PC-3 (cell line): Measurements from ENCODE around the gene SAMD4A. TPM values are rescaled to one million over a fixed set of nuclear protein-coding genes. Genes with fewer than 3 reads are reported as not detected.

Experiments
- ATAC-seq: fragments of 200-7000 bp; cut with Tn5 transposase; 2 replicates; pipeline ENCODE4 v1.9.1; 2020; ENCODE audit warnings: mild to moderate bottlenecking, moderate library complexity
- BruUV-seq: library from RNA; stranded (reverse); fragments of 400-500 nt; replicated peaks from 2 replicates; lab custom pipeline; 2021; lab: Mats Ljungman, UMichigan
- CTCF ChIA-PET: fragments of 300-600 bp; sonication (Branson Sonifier 250); formaldehyde crosslinking; loops from one replicate; lab custom pipeline; 2022; ENCODE audit warnings: antibody characterized with exemption; lab: Charles Lee
- POLR2A ChIA-PET: fragments of 300-600 bp; sonication (Branson Sonifier 250); formaldehyde crosslinking; loops from one replicate; lab custom pipeline; 2022; ENCODE audit warnings: antibody characterized with exemption; ENCODE audit not compliant: unreplicated experiment; lab: Charles Lee
- DNase-seq: peaks from one replicate; pipeline ENCODE4 v3.0.0-alpha.2; 2015
- H2AFZ ChIP-seq: fragments of 300-600 bp; sonication (generic); 2 replicates; pipeline ENCODE4 v1.6.0; 2016; ENCODE audit warnings: antibody characterized with exemption, low read length
- H3F3A ChIP-seq: fragments of 300-600 bp; sonication (generic); one replicate; pipeline ENCODE4 v1.6.0; 2017; ENCODE audit warnings: antibody characterized with exemption, low read length, control low read depth, mild to moderate bottlenecking; ENCODE audit not compliant: unreplicated experiment
- H3K27ac ChIP-seq: fragments of 300-600 bp; sonication (generic); 2 replicates; pipeline ENCODE4 v1.5.1; 2016; ENCODE audit warnings: mild to moderate bottlenecking, low read length
- H3K27me3 ChIP-seq: fragments of 300-600 bp; sonication (generic); 2 replicates; pipeline ENCODE4 v1.6.1; 2016; ENCODE audit warnings: low read length, mixed read lengths
- H3K36me3 ChIP-seq: fragments of 300-600 bp; sonication (generic); 2 replicates; pipeline ENCODE4 v1.6.1; 2016; ENCODE audit warnings: low read depth, mixed run types, low read length, mixed read lengths
- H3K4me1 ChIP-seq: fragments of 300-600 bp; sonication (generic); 2 replicates; pipeline ENCODE4 v1.5.1; 2016; ENCODE audit warnings: low read length; ENCODE audit not compliant: insufficient read depth
- H3K4me2 ChIP-seq: fragments of 300-600 bp; sonication (generic); 2 replicates; pipeline ENCODE4 v1.6.0; 2016; ENCODE audit warnings: low read length
- H3K4me3 ChIP-seq: fragments of 300-600 bp; sonication (generic); 2 replicates; pipeline ENCODE4 v1.5.1; 2016; ENCODE audit warnings: mild to moderate bottlenecking, low read length, mixed read lengths
- H3K79me2 ChIP-seq: fragments of 300-600 bp; sonication (generic); 2 replicates; pipeline ENCODE4 v1.6.1; 2017; ENCODE audit warnings: low read length, mixed read lengths
- H3K9ac ChIP-seq: fragments of 300-600 bp; sonication (generic); 2 replicates; pipeline ENCODE4 v1.6.0; 2016; ENCODE audit warnings: mild to moderate bottlenecking, low read length
- H3K9me2 ChIP-seq: fragments of 300-600 bp; sonication (generic); replicated peaks from 2 replicates; pipeline ENCODE4 v1.6.1; 2016; ENCODE audit warnings: mixed run types, low read length, mixed read lengths
- H3K9me3 ChIP-seq: fragments of 300-600 bp; sonication (generic); 2 replicates; pipeline ENCODE4 v1.6.1; 2016; ENCODE audit warnings: low read length, mixed read lengths
- H4K20me1 ChIP-seq: fragments of 300-600 bp; sonication (generic); 2 replicates; pipeline ENCODE4 v1.6.1; 2016; ENCODE audit warnings: low read length, mixed read lengths
- EZH2 ChIP-seq: fragments of 300-600 bp; sonication (generic); IDR thresholded peaks from one replicate; pipeline ENCODE4 v1.6.1; 2017; ENCODE audit warnings: antibody characterized with exemption, mild to moderate bottlenecking, low read length; ENCODE audit not compliant: unreplicated experiment
- EZH2phosphoT487 ChIP-seq: fragments of 300-600 bp; sonication (generic); IDR thresholded peaks from 2 replicates; pipeline ENCODE4 v1.6.1; 2018; ENCODE audit warnings: mild to moderate bottlenecking, antibody characterized with exemption, low read length, borderline replicate concordance
- intact Hi-C: fragments of 100-400 bp; cut with micrococcal nuclease; formaldehyde crosslinking; loops from 2 replicates; pipeline ENCODE4 v1.9.0; 2023
- total RNA-seq: library from RNA; depleted of rRNA; stranded (reverse); fragments of >200 nt; gene quantifications from 2 replicates; pipeline ENCODE4 v1.2.3, GENCODE V29; 2014
- TF ChIP-seq, protein P1 (sequence below): fragments of 300-600 bp; sonication (generic); conservative IDR thresholded peaks from 2 replicates; pipeline ENCODE4 v1.5.1; 2017; ENCODE audit warnings: antibody characterized with exemption, low read depth, mild to moderate bottlenecking, low read length

Gene SAMD4A
- total RNA-seq, 1 experiment from 2014 or later = 42.9 TPM

DNA sequence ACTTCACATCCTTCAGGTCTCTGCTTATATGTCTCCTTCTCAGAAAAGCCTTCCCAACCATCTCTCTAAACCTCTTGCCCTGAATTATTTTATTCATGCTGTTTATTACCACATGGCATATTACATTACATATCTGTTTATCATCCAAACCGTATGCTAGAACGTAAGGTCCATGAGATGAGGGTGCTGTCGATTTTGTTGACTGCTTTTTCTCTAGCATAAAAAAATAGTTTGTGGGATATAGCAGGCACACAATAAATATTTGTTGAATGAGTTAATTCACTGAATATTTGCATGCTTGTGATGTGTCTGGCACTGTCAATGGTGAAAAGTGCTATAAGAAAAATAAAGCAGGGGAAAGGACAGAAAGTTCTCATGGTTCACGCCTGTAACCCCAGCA lies 22.9 kb downstream of the SAMD4A start:
- intact Hi-C loops = no loop called here
- Histone ChIP-seq H3K4me2 (peak overlapping the region; percentile 21), H4K20me1 (peaks cover 21% of the 10 kb centered on the region), H3K27ac (peak overlapping the region; percentile 10), H3K9me3 (no peaks in the 10 kb centered on the region), H3K4me1 (peaks cover 59% of the 10 kb centered on the region), H2AFZ (no peak overlapping the region), H3K36me3 (peaks cover 12% of the 10 kb centered on the region), H3K9ac (no peak overlapping the region), H3K4me3 (no peak overlapping the region), H3K9me2 (no peaks in the 10 kb centered on the region), H3K79me2 (peaks cover 97% of the 10 kb centered on the region), H3K27me3 (no peaks in the 10 kb centered on the region), H3F3A (no peaks in the 10 kb centered on the region)
- ChIA-PET POLR2A (interaction anchor here (0.8 kb wide), 1 partner anchor 24 kb away, joined by 3 read pairs; no protein-coding TSS in a partner anchor), CTCF (interaction anchor here (1.0 kb wide), 1 partner anchor 183 kb away, joined by 3 read pairs; no protein-coding TSS in a partner anchor)
- TF ChIP-seq EZH2phosphoT487 = no peak
- TF ChIP-seq, protein P1, sequence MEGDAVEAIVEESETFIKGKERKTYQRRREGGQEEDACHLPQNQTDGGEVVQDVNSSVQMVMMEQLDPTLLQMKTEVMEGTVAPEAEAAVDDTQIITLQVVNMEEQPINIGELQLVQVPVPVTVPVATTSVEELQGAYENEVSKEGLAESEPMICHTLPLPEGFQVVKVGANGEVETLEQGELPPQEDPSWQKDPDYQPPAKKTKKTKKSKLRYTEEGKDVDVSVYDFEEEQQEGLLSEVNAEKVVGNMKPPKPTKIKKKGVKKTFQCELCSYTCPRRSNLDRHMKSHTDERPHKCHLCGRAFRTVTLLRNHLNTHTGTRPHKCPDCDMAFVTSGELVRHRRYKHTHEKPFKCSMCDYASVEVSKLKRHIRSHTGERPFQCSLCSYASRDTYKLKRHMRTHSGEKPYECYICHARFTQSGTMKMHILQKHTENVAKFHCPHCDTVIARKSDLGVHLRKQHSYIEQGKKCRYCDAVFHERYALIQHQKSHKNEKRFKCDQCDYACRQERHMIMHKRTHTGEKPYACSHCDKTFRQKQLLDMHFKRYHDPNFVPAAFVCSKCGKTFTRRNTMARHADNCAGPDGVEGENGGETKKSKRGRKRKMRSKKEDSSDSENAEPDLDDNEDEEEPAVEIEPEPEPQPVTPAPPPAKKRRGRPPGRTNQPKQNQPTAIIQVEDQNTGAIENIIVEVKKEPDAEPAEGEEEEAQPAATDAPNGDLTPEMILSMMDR = no peak
- no peak for TF ChIP-seq EZH2
- ATAC-seq (peak; percentile 59), DNase-seq (peak; percentile 68)
- no TSS peak for BruUV-seq

DNA sequence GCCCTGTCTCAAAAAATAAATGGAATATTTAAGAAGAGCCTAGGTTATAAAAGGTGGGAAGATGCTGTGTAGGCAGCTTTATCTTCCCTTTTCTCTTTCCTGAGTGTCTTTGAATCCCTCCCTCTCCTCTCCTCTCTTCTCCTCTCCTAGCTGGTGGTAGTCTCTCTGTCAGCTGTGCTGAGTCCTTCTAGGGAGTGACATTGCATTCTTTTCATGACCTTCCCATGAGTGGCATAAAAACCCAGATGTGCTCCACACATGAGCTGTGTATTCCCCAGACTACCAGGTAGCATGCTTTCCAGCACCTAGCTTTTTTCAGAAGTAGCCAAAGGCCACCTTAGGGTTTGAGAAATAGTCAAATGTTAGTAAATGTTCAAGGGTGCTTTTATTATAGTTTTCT lies 23.6 kb downstream of the SAMD4A start:
- Histone ChIP-seq H3K27ac (0 out of 2 replicates have a peak overlapping the region, but pooled peaks have one; percentile 9), H3K9ac (no peak overlapping the region), H3K36me3 (peaks cover 8% of the 10 kb centered on the region), H2AFZ (no peak overlapping the region), H3F3A (no peaks in the 10 kb centered on the region), H3K9me2 (no peaks in the 10 kb centered on the region), H3K4me3 (no peak overlapping the region), H3K79me2 (peaks cover 96% of the 10 kb centered on the region), H3K4me1 (peaks cover 60% of the 10 kb centered on the region), H3K9me3 (no peaks in the 10 kb centered on the region), H3K4me2 (peak overlapping the region; percentile 21; the same call in 1 of the 2 replicates), H4K20me1 (peaks cover 21% of the 10 kb centered on the region), H3K27me3 (no peaks in the 10 kb centered on the region)
- no TSS peak for BruUV-seq
- ATAC-seq (no peak; the same call in 1 of the 2 replicates), DNase-seq (no peak)
- ChIA-PET CTCF (interaction anchor here (1.0 to 1.2 kb wide), 2 partner anchors 41 to 182 kb away, joined by 3 read pairs; no protein-coding TSS in a partner anchor), POLR2A (interaction anchor here (0.8 kb wide), 1 partner anchor 25 kb away, joined by 3 read pairs; no protein-coding TSS in a partner anchor)
- intact Hi-C loops = no loop called here
- TF ChIP-seq EZH2 = no peak
- TF ChIP-seq EZH2phosphoT487 = no peak
- TF ChIP-seq, protein P1 = no peak

DNA sequence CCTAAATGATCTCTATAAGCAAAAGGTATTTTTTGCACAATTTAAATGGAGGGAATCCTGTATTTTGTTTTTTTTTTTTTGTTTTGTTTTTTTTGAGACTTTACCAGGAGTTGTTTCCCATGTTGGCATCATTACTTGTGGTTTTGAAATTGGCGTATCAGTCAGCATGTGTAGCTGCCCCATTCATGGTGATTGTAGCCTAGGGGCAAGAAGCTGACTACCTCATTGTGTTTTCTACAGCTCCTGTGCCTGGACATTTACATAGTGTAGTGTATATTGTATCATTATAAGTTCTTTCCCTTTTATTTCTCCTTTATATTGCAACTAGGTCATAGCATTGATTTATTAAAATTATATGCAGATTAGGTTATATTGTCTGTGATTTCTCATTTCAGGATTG lies 24.5 kb downstream of the SAMD4A start:
- peaks cover 94% of the 10 kb centered on the region for H3K79me2 ChIP-seq
- ChIA-PET CTCF (interaction anchor here (0.5 to 1.2 kb wide), 4 partner anchors 28 to 181 kb away, joined by 3 to 9 read pairs (median 6); no protein-coding TSS in a partner anchor), POLR2A (interaction anchor here (0.9 kb wide), 1 partner anchor 26 kb away, joined by 20 read pairs; no protein-coding TSS in a partner anchor)
- H2AFZ ChIP-seq = no peak overlapping the region
- no peak overlapping the region for H3K4me3 ChIP-seq
- ATAC-seq (peak; percentile 67), DNase-seq (peak; percentile 93)
- H3K9ac ChIP-seq = no peak overlapping the region
- 0 out of 2 replicates have a peak, but pooled peaks cover 2% of the 10 kb centered on the region for H3K36me3 ChIP-seq
- H3K9me2 ChIP-seq = no peaks in the 10 kb centered on the region
- no peaks in the 10 kb centered on the region for H3F3A ChIP-seq
- intact Hi-C loops = no loop called here
- H3K9me3 ChIP-seq = no peaks in the 10 kb centered on the region
- H3K4me1 ChIP-seq = peaks cover 60% of the 10 kb centered on the region
- TF ChIP-seq EZH2phosphoT487 (no peak), EZH2 (no peak)
- TF ChIP-seq, protein P1 = no peak
- no peaks in the 10 kb centered on the region for H3K27me3 ChIP-seq
- no TSS peak for BruUV-seq
- H3K27ac ChIP-seq = peak overlapping the region; percentile 21
- H3K4me2 ChIP-seq = peak overlapping the region; percentile 11
- H4K20me1 ChIP-seq = peaks cover 21% of the 10 kb centered on the region
